ENCODE measurements around the gene CIP2A. TPM values are rescaled to one million over a fixed set of nuclear protein-coding genes. Genes with fewer than 3 reads are reported as not detected.

CIP2A gene
- polyA plus RNA-seq, 1 donor from 2014 or later = 29.3 TPM

- H3K4me2 ChIP-seq (ENCODE audit: low read length) = no peak overlapping the region
- no peak overlapping the region for H2AFZ ChIP-seq (ENCODE audit: low read depth, low read length)
- no peaks in the 10 kb centered on the region for H3K79me2 ChIP-seq (replicated peaks; ENCODE audit: insufficient read depth, low read length)
- no peaks in the 10 kb centered on the region for H3K9me3 ChIP-seq (ENCODE audit: low read length)
- H3K36me3 ChIP-seq (ENCODE audit: insufficient read depth, low read length) = no peaks in the 10 kb centered on the region
- no peak overlapping the region for H3K9ac ChIP-seq (ENCODE audit: low read length)
- no peaks in the 10 kb centered on the region for H3K9me2 ChIP-seq (ENCODE audit: insufficient read depth, low read length)
- no peaks in the 10 kb centered on the region for H4K20me1 ChIP-seq (ENCODE audit: insufficient read depth)
- no peaks in the 10 kb centered on the region for H3F3A ChIP-seq (ENCODE audit: insufficient read depth, low read length, poor library complexity, severe bottlenecking)
- no peaks in the 10 kb centered on the region for H3K27me3 ChIP-seq (ENCODE audit: insufficient read depth, low read depth, low read length)
- TF ChIP-seq SMC3 (conservative IDR thresholded peaks at IDR 0.05; ENCODE audit: poor library complexity) = no peak
- no peak for TF ChIP-seq RAD21 (conservative IDR thresholded peaks at IDR 0.05)
- no peak for TF ChIP-seq POLR2AphosphoS5 (IDR thresholded peaks at IDR 0.05)
- no peak for TF ChIP-seq EP300 (conservative IDR thresholded peaks at IDR 0.05; ENCODE audit: poor library complexity, severe bottlenecking)
- no peak for TF ChIP-seq CTCF (IDR thresholded peaks at IDR 0.05; ENCODE audit: poor library complexity, severe bottlenecking)
- TF ChIP-seq EZH2 (IDR thresholded peaks at IDR 0.05; ENCODE audit: borderline replicate concordance, insufficient read depth, low read length, poor library complexity, severe bottlenecking) = no peak
- TF ChIP-seq REST (IDR thresholded peaks at IDR 0.05; ENCODE audit: borderline replicate concordance) = no peak
- TF ChIP-seq TAF1 (IDR thresholded peaks at IDR 0.05; ENCODE audit: low read depth) = no peak
- no peak for TF ChIP-seq MXI1 (conservative IDR thresholded peaks at IDR 0.05; ENCODE audit: poor library complexity, severe bottlenecking)
- no peak overlapping the region for H3K4me3 ChIP-seq (ENCODE audit: low read length)
- no peak overlapping the region for H3K27ac ChIP-seq (ENCODE audit: low read length)
These were observed 88.5 kb downstream of the CIP2A start for GRCh38 chr3:108500728-108501127.

Small RNA genes lying within 50 kb of the gene (small RNA-seq; reads per million reads assigned to genes)
- 0 to 0.03 (median 0) reads per million in 3 experiments for gene RF00156

Other genes with a start within 250 kb of the CIP2A start
- gene MYH15, start 78.8 kb downstream of the CIP2A start, polyA plus RNA-seq = 0.71 and 0.82 TPM in 2 replicates
- gene DZIP3, start 284 bp upstream of the CIP2A start, polyA plus RNA-seq = 52.5 and 58.7 TPM in 2 replicates
- not detected in 2 replicates for gene RETNLB, start 168.0 kb upstream of the CIP2A start, polyA plus RNA-seq
- gene TRAT1, start 233.3 kb upstream of the CIP2A start, polyA plus RNA-seq = 0.90 TPM in 1 of 2 replicates, not detected in the other